Cardiac septum (tissue), 1 donor: ENCODE measurements around the gene INPP5D. TPM values are rescaled to one million over a fixed set of nuclear protein-coding genes. Genes with fewer than 3 reads are reported as not detected.
"Not testable (repeated sequence)": the region's sequence is repeated elsewhere in the genome, so short reads cannot be mapped to it uniquely, and the experiment has no call there.

Source experiments
- DNase-seq: peaks from one replicate; pipeline ENCODE4 v3.0.0-alpha.2; 2020; ENCODE audit warnings: low spot score
- intact Hi-C: fragments of 100-400 bp; cut with DNase I; formaldehyde crosslinking; loops from one replicate; pipeline ENCODE4 v1.14.0; 2022
- total RNA-seq: library from RNA; stranded (reverse); fragmentation: NEBNext Ultra II Directional; extraction: Animal tissue kit (Norgen Biotek cat#: 25700); gene quantifications from one replicate; pipeline ENCODE4 v1.2.1, GENCODE V29; 2021
- donor health status: DM: no; HTN: no; CAD: no.

Gene INPP5D
- total RNA-seq, 1 donor from 2014 or later, result 6.2 TPM

DNA sequence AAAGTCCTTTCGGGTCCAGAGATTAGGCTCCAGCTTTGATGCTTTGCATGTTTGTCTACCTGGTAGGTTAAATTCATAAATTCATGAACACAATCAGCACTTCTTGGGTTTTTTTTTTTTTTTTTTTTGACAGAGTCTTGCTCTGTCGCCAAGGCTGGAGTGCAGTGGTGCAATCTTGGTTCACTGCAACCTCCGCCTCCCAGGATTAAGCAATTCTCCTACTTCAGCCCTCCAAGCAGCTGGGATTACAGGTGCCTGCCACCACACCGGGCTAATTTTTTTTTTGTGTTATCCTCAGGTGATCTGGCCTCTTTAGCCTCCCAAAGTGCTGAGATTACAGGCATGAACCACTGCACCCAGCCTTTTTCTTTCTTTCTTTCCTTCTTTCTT lies 5.1 kb downstream of the INPP5D start:
- intact Hi-C loops, result not testable (repeated sequence)
- peak; percentile 57 for DNase-seq

DNA sequence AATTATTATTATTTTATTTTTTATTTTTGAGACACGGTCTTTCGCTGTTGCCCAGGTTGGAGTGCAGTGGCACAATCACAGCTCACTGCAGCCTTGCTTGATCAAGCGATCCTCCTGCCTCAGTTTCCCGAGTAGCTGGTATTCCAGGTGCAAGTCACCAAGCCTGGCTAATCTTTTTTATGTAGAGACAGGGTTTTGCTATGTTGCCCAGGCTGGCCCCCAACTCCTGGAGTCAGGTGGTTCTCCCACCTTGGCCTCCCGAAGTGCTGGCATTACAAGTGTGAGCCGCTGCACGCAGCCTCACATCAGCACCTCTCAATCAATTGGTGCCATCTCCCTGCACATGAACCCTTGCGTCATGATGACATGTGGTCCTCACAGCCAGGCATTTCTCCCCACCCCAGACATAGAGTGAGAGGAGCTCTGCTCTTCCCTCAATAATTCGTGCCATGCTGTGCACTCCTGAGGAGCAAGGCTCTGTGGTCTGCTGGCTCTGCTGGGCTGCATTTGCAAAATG lies 5.9 kb downstream of the INPP5D start:
- DNase-seq, result peak; percentile 60
- intact Hi-C loops, result no loop called here

DNA sequence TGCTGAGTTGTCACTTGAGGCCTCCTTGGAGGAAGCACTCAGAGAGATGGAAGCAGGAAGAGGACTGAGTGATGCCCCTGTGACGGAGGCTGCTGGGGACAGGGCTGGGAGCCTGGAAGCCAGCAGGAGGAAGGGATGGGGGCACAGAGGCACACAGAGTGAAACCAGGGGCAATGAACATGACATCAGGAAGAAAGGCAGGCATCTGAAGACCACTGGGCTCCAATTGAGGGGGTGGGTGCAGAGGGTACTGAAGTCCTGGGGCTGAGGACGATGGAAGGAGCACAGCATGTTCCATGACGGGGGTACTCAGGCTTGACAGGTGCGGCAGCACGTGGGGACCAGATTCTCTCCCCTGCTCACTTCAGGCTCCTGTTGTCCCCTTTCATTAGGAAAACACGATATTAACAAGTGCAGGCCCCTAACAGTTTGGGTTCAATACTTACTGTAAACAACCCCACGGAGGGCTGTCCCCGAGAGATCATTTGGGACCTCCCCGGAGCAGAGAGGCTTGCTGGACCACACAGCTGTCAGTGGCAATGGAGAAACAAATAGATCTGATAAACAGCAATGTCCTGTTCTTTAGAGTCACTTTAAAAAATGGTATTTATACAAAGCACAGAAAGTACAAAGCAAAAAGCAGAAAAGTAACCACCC lies 8.7 kb downstream of the INPP5D start:
- DNase-seq, result no peak
- intact Hi-C loops, result no loop called here

DNA sequence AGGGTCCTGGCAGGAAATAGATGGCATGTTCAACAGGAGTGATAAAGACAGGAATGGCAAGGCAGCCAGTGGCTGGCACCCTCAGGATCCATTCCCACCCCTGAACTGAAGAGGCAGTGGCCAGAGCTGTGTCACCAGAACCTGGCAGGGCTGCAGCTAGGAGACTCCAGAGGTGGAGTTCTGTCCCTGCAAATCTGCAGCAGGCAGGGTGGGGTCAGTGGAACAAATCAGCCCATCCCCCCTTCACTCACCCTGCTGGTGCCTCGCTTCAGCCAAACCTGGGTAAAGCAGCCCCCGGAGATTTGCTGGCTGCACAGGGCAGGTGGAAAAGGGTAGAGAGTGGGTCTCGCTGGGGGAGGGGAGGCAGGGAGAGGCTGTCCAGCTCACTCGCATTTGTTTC lies 12.7 kb downstream of the INPP5D start:
- intact Hi-C loops, result no loop called here
- no peak for DNase-seq

DNA sequence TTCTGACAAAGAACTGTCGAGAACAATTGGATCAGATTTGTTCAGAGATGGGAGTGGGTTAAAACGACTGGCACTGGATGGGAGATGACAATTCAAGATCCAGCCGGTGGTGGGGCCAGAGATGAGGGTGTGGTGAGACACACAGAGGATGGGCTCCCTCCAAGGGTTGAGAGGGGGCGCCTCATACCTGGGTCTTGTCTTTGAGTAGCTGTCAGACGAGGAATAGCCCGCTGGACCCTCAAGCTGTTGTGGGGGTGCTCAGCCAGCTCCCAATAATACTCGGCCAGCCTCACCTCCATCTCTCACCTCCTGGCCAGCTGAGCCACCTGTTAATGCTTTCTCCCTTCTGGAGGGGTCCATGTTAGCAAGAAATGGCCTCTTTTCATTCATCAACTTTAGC lies 14.0 kb downstream of the INPP5D start:
- intact Hi-C loops, result no loop called here
- DNase-seq, result no peak

DNA sequence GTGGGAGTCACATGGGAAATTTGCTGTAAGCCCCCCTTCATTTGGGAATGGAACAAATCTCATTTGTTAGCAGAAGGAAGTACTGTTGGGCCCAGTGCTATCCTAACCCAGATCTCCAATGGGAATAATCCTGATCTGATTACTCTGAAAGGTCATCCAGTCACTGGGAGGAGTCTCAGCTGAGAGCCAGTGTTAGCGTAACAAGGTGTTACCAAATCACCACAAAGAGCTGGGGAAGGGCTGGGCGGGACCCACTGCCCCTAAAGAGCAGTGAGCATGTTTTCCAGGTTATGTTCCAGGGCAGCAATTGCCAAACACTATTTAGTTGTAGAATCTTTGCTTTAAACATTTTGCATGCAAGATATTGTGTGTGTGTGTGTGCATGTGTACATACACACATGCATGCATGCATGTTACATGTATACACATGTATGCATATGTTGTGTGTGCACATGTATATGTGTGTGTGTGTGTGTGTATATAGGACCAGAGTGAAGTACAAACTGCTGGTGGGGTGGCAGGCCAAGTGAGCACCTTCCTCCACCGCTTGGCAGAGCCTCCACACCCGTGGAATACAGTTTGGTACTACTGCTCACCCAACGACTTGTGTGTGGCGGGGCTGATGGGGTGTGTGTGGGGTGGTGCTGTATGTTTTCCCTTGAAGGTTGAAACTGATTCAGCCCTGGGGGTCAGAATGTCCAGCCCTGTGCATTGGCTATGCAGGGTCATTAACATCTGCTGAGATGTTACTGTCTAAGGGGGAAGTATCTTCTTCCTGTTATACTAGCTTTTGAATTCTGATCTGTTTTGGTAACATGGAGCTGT lies 15.2 kb downstream of the INPP5D start:
- DNase-seq, result no peak

DNA sequence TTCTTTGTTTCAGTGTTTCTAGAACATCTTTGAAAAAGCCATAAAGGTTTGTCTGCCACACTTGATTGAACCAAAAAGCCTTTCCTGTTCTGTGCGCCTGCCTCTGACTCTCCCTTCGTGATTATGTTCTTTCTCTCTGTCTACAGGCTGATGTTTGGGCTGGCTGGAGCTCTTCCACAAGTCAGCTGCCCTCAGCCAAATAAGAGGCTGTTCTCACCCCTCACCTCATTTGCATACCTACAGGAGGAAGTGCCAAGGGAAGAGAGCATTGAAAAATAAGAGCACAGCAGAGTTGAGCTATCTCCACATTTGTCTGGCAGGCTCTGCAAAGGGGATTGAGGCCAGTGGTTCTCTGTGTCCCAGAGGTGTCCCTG lies 15.8 kb downstream of the INPP5D start:
- DNase-seq, result no peak
- intact Hi-C loops, result no loop called here

More for the DNA sequence above, 15.2 kb downstream of the INPP5D start:
- intact Hi-C loops, result no loop called here

DNA sequence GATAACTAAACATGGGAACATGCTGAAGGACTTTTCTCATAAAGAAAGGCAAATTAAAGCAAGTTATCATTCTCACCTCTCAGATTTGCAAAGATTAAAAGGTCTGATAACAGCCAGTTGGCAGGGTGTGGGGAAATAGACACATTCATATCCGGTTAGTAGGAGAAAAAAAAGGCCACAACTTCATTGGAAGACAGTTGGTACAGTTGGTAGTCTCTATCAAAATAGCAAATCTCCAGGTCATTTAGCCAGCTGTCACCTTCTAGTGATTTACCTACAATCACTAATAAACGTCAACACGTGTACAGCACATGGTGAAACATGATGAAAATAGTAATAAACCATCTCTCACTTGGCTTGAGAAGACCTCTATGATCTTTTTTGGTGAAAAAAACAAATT lies 16.6 kb downstream of the INPP5D start:
- intact Hi-C loops, result no loop called here
- DNase-seq, result no peak

DNA sequence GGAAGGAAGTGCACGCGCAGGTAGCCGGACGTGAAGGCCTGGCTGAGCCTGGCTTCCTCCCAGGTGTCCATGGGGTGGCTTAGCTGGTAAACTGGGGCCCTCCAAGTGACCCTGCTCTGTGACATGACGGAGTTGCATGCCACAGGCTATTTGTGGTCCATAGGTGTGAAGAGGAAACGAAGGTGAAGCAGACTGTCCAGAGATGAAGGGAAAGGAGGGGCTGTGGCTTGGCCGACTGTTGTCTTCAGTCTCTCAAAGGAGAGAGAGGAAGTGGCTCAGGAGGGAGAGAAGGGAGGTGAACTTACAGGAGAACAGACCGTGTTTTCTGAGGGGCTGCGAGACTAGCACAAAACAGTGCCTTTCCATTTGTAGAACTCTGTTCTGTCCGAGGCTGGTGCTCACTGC lies 19.3 kb downstream of the INPP5D start:
- DNase-seq, result no peak
- intact Hi-C loops, result no loop called here

DNA sequence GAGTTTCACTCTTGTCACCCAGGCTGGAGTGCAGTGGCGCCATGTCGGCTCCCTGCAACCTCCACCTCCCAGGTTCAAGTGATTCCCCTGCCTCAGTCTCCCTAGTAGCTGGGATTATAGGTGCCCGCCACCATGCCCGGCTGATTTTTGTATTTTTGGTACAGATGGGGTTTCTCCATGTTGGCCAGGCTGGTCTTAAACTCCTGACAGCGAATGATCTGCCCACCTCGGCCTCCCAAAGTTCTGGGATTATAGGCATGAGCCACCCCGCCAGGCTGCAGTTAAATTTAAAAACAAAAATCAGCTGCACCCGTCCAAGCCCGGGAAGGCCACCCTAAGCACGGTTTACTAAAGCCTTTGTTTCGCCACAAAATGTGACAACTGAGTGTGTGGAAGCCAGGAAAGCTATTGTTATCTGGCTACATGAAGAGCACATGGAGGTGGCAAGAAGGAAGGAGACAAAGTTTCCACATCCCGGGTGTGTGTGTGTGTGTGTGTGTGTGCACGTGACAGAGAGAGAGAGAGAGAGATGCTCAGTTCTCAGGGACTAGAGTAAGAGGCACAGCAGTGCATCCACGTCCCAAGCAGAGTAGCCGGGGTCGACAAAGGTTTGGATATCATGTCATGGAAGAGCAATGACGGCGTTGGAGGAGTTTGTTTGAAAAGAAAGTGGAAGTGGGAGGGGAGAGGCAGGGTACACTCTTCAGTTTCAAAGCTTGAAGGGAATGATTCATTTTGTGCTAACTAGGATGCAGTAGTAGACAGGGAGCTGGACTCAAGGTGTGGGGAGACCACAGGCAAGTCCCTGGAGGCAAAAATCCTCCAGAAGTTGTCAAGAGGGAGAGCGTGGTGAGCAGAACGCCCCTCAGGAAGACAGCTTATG lies 20.1 kb downstream of the INPP5D start:
- intact Hi-C loops, result no loop called here
- DNase-seq, result no peak

DNA sequence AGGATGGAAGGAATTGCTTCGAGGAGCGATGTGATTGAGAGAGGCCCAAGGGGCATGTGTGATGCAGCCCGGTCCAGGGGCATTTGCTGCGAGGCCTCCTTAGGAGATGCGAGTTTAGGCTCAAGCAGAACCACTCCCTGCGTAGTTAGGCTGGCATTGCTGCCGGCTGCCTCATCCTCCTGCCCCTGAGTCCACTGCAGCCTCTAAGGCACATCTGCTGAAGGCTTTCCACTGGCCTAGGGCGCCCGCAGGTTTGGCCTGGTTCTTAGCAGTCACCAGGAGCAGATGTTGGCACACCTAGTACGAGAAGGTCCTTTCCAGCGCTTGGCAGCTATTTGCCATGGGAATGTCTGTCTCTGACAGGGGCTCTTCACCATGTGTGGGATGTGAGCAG lies 20.7 kb downstream of the INPP5D start:
- intact Hi-C loops, result no loop called here
- DNase-seq, result no peak

DNA sequence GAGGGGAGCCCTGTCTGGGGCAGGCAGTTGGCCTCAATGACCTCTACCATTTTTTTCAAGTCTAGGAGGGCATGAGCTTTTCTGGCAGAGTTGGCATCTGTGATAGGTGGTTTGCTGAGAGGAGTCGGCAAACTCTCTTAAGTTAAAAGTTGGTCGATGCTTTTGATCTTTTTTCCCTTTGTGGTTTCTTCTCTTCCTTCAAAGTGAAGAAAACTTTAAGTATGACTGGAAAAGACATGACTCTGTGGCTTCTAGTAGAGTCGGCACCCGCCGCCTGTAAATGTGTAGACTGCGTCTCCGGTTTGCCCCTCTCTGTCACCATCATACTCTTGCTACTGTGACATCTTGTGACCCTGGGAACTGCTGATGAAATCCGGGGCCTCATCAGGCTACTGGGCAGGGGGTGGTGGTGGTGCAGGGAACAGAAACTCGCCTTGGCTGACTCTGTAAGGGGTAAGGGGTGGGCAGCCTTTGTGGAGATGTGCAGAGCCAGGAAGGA lies 21.1 kb downstream of the INPP5D start:
- intact Hi-C loops, result no loop called here

DNA sequence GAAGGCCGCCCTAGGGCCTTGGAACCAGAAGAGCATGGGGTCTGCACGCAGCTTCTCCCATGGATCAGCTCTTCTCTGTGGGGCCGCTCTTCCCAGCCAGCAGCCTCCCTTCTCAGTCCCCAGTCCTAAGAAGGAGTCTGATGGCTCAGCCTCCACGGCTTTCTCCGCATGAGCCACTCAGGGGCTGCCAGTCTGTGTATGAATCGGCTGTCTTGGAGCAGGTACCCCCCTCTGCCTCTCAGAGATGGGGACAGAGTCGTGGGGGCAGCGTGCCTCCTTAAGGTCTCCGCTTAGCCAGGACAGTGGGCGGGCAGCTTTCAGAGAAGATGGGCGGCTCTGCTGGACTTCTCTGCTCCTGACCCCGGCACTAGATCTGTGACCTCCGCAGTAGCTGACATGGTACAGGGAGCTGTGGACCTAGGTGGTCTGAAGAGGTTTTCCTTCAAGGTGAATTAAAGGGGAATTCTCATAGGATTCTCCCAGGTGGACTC lies 21.6 kb downstream of the INPP5D start:
- no peak for DNase-seq
- intact Hi-C loops, result no loop called here

More for the DNA sequence above, 21.1 kb downstream of the INPP5D start:
- DNase-seq, result no peak

DNA sequence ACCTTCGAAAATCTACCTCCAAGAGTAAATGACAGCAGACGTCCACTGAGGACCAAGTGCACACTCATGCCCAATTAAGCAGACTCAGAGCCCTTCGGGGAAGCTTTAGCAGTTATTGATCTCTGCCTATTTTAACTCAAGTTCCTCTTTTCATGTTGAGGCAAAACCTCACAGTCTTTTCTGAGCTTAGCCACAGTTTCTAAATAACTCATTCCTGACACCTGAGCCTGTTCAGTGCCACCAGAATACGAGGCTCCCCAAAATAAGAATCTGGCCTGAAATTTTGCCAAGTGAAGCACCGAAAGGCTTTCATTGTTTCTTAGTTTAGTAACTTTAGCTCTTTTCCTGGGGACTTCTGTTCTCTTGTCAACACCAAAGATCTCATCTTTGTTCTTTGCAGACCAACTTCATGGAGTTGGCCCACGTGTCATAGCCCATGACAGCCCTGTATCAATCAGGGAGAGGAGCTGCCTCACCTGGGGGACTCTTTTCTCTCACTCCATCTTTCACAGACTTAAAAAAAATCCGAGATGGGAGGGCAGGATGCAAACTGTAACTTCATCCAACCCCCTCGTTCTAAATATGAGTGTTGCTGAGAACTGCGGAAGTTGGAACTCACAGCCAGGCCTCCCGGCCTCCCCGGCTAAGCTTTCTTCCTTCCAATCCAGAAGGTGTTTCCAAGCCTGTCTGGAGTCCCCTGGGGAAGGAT lies 22.2 kb downstream of the INPP5D start:
- intact Hi-C loops, result no loop called here
- no peak for DNase-seq

DNA sequence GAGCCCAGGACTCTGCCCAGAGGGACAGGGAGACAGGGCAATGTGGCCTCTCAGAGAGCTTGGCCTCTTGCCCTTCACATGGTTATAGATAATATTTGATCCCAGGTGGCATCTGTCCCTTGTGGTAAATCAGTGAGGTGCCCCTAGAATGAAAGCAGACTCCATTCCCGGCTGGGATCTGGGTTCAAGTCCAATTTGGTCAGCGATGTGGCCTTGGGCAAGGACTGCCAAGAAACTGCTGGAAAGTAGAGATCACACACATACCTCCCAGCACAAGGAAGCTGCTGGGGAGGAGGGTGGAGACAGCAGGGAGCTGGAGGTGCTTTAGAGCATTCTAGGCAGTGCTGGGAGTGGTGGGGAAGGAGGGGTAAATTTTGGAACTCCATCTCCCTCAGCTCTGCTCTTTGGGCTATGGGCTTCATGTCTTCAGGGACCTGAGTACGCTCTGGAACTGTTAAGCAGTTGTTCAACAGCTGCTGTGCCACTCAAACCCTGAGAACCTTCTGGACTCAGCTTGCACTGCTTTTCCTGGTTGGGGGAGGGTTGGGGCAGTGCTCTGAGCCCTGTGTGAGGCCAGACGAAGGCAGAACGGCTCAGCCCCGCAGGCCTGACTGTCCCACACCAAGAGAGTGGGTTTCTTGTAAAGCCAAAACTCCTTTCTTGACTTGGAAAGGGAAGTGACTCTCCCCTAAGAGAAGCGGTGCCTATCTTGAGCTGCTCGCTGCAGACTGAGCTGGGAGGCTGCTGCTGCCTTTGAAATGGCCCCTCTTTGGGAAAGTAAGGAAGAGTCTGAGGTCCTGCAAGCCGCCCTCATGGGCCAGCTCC lies 23.0 kb downstream of the INPP5D start:
- intact Hi-C loops, result no loop called here
- DNase-seq, result no peak

DNA sequence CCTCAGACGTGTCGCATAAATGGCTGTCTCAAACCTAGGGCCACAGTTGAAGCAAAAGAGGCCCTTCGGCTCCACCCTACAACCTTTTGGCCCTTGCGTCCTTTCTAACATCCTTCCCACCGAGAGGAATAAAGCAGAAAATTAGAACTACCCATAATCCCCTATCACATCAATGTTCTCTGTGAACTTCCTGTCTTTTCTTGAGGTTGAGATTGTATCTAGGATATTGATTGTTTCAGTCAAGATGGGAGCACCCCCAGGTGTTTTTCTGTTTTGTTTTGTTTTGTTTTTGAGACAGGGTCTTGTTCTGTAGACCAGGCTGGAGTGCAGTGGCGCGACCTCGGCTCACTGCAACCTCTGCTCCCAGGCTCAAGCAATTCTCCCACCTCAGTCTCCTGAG lies 23.6 kb downstream of the INPP5D start:
- intact Hi-C loops, result no loop called here
- no peak for DNase-seq

DNA sequence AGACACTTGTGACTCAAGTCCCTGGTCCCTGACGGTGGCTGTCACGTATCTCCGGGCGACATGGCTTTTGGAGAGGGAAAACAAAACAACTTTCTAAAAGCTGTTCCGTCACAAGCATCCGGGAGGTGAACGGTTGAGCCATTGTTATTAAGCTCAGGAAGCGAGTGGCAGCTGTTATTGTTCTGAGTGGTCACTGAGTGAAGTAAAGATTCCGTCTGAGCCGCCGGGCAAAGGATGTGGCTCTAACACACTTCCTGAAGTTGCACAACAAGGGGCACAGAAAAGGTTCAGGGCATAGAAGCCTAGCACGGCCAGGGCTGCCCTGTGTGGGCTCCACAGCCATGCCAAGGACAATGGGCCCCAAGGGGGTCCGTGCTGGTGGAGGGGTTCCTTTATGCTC lies 24.3 kb downstream of the INPP5D start:
- peak; percentile 88 for DNase-seq
- intact Hi-C loops, result no loop called here

DNA sequence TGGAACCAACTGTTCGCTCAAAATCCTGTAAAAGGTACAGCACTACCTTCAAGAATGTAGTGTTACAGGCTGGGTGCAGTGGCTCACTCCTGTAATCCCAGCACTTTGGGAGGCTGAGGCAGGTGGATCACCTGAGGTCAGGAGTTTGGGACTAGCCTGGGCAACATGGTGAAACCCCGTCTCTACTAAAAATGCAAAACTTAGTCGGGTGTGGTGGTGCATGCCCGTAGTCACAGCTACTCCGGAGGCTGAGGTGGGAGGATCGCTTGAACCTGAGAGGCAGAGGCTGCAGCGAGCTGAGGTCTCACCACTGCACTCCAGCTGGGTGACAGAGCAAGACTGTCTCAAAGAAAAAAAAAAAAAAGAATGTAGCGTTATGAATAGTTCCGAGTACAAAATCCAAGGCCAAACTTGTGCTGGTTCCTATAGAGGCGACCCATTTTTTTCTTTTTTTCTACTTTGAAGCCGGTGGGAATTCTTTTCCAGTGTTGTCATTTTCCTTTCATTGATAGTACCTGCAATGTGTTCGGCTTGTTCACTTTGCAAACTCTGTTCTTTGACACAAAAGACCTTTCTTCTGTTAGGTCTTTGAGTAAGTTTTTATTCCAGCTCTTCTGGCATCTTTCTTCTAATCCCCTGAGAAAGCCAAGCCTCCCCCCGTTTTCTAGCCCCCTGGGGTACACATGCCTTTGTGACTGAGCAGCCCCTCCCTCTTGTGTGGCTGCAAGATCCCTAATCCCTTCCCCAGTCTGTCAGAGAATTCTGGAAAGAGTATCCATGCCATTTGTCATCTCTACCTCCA lies 25.1 kb downstream of the INPP5D start:
- intact Hi-C loops, result no loop called here

More for the DNA sequence above, 25.1 kb downstream of the INPP5D start:
- DNase-seq, result no peak
